HPDE6-E6E7 (cell line): ENCODE data around the gene ADSS1.

ENCODE experiments used
- DNase-seq: peaks from one replicate; pipeline ENCODE4 v3.0.0; 2011; ENCODE audit warnings: missing footprints; ENCODE audit errors: extremely low spot score

Gene ADSS1

DNA sequence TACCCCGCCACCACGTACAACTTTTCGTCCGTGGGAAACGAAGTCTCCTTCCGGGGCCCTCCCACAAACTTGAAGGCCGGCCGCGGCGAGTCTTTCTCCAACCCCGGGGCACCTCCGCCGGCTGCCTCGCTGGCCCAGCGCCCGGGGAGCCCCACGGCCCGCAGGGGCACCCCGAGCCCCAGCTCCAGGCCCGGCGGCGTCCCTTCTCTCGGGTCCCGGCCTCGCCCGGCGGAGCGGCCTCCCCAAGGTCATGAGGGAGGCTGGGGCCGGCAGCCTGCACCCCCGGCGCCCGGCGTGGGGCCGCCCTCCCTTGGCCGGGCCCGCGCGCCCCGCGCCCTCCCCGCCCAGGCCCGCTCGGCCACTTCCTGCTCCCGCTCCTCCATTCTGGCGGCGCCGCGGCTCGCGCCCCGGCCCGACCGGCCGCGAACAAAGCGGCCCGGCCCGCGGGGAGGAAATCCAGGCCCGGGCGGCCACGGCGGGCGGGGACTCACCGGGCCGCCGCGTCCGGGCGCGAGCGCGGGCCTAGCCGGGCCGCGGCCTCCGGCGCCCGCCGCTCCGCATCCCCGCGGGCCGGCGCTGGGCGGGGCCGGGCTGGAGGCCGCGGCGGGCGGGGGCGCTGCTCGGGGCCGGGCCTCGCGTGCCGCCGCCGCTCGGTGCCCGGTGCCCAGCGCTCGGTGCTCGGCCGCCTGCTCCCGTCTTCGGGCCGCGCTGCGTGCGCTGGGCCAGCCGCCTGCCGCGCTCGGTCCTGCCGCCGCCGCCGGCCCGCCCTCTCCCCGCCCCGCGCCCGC is 71.2 kb downstream of the ADSS1 start, which contains the start of gene AKT1:
Gene AKT1 (minus strand): TSS at position 756 of the 788 bp plus-strand sequence. CDS start 3,105 bp downstream, outside the sequence.
- no peak for DNase-seq

DNA sequence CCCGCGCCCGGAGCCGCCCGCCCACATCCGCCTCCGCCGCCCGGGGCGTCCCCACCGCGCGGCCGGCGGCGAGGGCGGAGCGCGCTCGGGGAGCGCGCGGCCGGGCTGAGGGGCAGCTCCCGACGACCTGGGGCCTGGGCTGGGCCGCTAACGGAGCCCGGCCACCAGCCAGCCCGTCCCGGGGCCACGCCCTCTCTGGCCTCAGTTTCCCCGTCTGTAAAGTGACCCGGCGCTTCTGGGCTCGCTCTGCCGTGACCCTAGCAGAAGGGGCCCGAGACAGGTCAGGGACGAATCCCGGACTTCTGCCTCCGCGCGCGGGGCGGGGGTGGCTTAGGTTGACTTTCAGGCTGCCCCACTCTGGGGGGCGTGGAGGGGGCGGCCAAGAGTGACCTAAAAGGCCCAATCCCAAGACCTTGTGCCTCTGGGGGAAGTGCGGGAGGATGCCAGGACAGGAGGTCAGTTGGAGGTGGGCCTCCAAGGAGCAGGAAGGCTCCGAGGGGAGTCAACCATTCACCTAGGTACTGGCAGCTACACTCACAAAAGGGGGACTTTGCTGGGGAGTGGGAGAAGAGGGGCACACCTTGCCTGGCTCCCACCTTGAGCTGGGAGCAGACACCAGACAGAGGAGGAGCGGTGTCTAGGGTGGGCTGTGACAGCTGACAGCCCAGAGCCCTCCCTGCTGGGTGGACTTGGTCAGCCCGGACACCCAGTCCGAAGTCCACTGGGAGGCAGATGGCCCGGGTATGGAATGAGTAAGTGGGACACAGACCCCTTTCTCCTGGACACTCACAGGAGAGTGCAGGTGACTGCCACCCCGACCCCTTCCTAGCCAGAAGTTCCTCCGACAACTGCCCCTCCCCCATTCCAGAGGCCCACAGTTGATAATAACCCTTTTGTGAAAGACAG is 72.0 kb downstream of the ADSS1 start:
- DNase-seq: no peak

DNA sequence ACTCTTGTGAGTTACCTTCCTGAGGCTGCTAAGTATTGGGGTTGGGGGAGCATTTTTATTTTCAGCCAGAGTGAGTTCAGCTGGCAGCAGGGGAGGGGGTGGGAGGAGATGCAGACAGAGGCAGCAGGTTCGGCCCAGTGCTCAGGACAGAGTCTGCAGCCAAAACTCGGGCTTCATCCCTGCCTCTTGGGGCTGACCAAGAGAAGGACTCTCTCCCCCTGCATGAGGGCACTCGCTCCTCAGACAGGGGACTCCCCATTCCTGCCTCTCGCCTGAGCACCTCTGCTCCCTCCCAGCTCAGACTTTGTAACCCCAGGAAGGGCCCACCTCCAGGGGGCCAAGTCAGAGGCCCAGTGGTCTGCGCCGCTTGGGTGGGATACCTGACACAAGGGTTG is 72.7 kb downstream of the ADSS1 start:
- DNase-seq: no peak
